ENCODE measurements around the gene ENG. TPM values are rescaled to one million over a fixed set of nuclear protein-coding genes. Genes with fewer than 3 reads are reported as not detected.
A peak's percentile ranks its signal among the peaks of the same experiment; 100 is the strongest.

ENG gene
- total and polyA plus RNA-seq, 2 experiments from 2014 or later: 1.4 to 2.6 TPM

DNA sequence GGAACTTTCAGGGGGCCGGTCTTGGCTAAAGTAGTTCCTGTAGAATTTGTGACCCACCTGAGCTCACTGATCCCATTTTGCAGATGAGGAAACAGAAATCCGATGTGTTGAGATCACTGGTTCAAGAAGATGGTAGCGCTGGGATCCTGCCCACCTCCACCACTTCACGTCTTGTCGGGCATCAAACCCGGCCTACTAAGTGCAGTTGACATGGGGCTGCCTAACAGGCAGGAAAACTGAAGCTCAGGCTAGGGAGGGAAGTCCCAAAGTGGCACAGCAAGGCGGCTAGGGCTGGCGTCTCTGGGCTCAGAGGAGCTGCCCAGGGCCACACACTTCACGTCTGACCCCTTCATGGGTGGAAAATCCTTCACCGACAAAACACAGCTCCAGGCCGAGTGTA is 502 bp upstream of the ENG start (continued):
- TF ChIP-seq, protein P1, sequence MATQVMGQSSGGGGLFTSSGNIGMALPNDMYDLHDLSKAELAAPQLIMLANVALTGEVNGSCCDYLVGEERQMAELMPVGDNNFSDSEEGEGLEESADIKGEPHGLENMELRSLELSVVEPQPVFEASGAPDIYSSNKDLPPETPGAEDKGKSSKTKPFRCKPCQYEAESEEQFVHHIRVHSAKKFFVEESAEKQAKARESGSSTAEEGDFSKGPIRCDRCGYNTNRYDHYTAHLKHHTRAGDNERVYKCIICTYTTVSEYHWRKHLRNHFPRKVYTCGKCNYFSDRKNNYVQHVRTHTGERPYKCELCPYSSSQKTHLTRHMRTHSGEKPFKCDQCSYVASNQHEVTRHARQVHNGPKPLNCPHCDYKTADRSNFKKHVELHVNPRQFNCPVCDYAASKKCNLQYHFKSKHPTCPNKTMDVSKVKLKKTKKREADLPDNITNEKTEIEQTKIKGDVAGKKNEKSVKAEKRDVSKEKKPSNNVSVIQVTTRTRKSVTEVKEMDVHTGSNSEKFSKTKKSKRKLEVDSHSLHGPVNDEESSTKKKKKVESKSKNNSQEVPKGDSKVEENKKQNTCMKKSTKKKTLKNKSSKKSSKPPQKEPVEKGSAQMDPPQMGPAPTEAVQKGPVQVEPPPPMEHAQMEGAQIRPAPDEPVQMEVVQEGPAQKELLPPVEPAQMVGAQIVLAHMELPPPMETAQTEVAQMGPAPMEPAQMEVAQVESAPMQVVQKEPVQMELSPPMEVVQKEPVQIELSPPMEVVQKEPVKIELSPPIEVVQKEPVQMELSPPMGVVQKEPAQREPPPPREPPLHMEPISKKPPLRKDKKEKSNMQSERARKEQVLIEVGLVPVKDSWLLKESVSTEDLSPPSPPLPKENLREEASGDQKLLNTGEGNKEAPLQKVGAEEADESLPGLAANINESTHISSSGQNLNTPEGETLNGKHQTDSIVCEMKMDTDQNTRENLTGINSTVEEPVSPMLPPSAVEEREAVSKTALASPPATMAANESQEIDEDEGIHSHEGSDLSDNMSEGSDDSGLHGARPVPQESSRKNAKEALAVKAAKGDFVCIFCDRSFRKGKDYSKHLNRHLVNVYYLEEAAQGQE (IDR thresholded peaks at IDR 0.05; ENCODE audit: unreplicated experiment): no peak
- TF ChIP-seq ZNF114 (CRISPR knock-in tag; IDR thresholded peaks at IDR 0.05): no peak
- no peak for TF ChIP-seq STAT1 (IDR thresholded peaks at IDR 0.05; ENCODE audit: unreplicated experiment)

DNA sequence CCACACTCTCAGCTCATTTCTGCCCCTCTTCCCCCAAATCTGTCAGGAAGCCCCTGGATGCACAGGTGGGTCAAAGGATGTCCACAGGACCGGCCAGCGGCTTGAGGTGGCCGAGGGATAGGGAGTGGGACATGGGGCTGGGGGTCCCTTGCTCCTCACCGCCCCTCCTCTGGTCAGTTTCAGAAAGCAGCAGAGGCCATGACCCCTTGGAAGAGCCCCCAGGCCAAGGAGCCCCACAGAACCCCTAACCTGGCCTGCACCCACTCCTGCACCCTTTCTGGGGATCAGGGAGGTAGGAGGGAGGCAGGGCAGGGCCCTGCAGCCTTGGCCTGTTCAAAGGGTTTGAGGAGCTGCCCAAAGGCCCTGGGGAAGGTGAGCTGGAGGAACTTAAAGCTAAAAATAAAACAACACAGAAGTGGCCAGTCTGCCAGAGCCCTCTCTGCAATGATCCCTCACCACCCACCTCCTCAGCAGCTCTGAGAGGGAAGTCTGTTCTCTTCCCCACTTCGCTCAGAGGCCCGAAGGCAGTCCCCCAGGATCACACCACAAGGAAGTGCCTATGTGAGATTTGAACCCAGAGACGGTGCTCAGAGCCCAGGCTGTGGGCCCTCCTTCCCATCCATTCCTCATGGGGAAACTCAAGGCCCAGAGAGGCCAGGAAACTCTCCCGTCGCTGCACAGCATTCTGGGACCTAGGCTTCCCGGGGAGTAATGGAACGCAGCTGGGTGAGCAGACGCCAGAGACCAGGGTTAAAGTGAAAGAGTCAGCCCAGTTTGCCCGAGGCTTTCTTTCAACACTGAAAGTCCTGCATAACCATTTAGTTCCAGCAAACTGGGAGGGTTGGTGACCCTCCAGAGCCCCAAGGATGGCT is 910 bp downstream of the ENG start:
- Histone ChIP-seq H3K79me2 (replicated peaks; ENCODE audit: insufficient read depth) (no peaks in the 10 kb centered on the region), H4K20me1 (replicated peaks; ENCODE audit: insufficient read depth) (no peaks in the 10 kb centered on the region), H3K9me2 (ENCODE audit: insufficient read depth) (no peaks in the 10 kb centered on the region), H3K27ac (ENCODE audit: low read depth) (no peak overlapping the region), H3F3A (replicated peaks; ENCODE audit: low read depth) (no peaks in the 10 kb centered on the region), H3K4me3 (no peak overlapping the region), H3K36me3 (ENCODE audit: insufficient read depth) (no peaks in the 10 kb centered on the region), H3K27me3 (ENCODE audit: insufficient read depth) (no peaks in the 10 kb centered on the region), H3K4me2 (no peak overlapping the region), H3K4me1 (ENCODE audit: insufficient read depth) (peaks cover 4% of the 10 kb centered on the region; the same call in 1 of the 2 replicates), H2AFZ (peak overlapping the region; percentile 90)
- DNase-seq (ENCODE audit: low spot score): no peak
- Mint-ChIP-seq H3K36me3 (ENCODE audit: low read depth) (peaks cover 8% of the 10 kb centered on the region), H3K27ac (no peak overlapping the region), H3K4me3 (peak overlapping the region; percentile 26; the same call in 1 of the 3 replicates), H3K4me1 (peaks cover 7% of the 10 kb centered on the region), H3K9me3 (peaks cover 19% of the 10 kb centered on the region), H3K27me3 (ENCODE audit: insufficient read depth, low read depth, poor library complexity) (peaks cover 7% of the 10 kb centered on the region)
- no peak for ATAC-seq
- TF ChIP-seq ZNF331 (CRISPR knock-in tag; IDR thresholded peaks at IDR 0.05; ENCODE audit: low read depth): no peak
- no peak for TF ChIP-seq ZNF114 (CRISPR knock-in tag; IDR thresholded peaks at IDR 0.05)
- no peak for TF ChIP-seq EZH2phosphoT487 (IDR thresholded peaks at IDR 0.05; ENCODE audit: unreplicated experiment)
- TF ChIP-seq NANOG (IDR thresholded peaks at IDR 0.05; ENCODE audit: borderline replicate concordance): no peak
- TF ChIP-seq CREB1 (CRISPR knock-in tag; IDR thresholded peaks at IDR 0.05; ENCODE audit: low read depth): no peak
- TF ChIP-seq, protein P1 (IDR thresholded peaks at IDR 0.05; ENCODE audit: unreplicated experiment): no peak
- no peak for TF ChIP-seq POLR2AphosphoS5 (IDR thresholded peaks at IDR 0.05; ENCODE audit: low read depth)
- no peak for TF ChIP-seq JUNB (IDR thresholded peaks at IDR 0.05; ENCODE audit: unreplicated experiment)
- TF ChIP-seq, protein P2, sequence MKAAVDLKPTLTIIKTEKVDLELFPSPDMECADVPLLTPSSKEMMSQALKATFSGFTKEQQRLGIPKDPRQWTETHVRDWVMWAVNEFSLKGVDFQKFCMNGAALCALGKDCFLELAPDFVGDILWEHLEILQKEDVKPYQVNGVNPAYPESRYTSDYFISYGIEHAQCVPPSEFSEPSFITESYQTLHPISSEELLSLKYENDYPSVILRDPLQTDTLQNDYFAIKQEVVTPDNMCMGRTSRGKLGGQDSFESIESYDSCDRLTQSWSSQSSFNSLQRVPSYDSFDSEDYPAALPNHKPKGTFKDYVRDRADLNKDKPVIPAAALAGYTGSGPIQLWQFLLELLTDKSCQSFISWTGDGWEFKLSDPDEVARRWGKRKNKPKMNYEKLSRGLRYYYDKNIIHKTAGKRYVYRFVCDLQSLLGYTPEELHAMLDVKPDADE (IDR thresholded peaks at IDR 0.05): no peak

Data from GM23338 (cell line).